ENCODE results near the gene MED10.
"Not testable (repeated sequence)": the region's sequence is repeated elsewhere in the genome, so short reads cannot be mapped to it uniquely, and the experiment has no call there.

Gene MED10

DNA sequence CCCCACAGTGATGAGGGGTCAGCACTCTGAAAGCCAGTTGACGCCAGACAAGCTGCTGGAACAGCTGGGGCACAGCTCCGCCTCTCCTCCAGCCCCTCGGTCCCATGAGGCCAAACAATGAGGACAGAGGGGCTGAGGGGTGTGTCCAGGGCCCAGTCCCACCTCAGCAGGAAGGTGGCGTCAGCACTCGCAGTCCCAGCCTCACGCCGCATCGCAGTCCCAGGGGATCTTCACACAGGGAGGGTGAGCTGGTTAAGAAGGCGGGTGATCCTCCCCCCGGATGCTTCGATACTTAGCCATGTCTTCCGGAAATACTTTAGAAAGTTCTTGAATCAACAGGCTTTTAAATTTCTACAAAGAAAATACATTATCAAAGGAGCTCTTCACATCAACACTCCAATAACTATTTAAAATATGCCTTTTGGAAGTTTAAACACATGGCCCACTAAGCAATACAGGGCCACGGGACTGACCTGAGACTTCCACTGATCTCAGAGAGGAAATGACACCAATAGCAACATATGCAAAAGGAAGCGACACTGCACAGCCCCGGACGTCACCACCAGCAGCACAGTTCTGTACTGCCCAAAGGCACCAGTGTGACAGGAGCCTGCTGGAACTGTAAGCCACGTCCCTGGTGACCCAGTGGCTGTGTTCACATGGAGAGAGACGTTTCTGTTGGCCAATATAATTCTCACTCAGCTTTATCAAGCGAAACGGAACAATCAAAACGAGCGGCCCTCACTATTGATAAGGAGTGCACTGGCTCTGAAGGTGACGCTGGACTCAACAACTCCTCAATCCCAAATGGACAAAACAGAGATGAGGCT is 5.9 kb downstream of the MED10 start:
- no peak for DNase-seq

DNA sequence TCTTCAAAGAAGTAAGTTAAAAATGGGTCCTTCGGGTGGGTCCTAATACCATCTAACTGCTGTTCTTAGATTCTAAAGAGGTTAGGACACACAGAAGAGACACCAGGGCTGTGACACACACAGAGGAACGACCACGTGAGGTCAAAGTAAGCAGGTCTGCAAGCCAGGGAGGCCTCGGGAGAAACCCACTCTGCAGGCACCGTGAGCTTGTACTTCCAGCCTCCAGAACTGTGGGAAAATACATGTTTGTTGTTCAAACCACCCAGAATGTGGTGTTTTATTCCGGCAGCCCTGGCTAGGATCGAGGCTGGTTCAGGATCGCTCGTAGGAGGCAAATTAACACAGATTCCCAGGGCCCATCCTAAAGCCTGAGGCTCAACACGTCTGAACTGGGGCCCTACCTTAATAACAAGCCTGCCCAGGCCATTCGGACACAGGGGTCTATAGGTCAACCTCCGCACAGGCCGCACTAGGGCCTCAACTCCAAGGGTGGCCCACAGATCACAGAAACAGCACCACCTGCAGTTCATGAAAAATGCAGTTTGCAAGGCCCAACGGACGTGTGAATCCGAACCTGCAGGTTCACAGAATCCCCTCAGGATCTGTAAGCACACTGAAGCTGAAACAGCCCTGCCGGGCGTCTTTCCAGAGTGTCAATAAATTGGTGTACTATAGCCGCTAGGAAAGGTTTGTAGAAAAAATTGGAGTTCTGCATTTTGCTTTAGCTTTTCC is 7.1 kb downstream of the MED10 start:
- DNase-seq: no peak

DNA sequence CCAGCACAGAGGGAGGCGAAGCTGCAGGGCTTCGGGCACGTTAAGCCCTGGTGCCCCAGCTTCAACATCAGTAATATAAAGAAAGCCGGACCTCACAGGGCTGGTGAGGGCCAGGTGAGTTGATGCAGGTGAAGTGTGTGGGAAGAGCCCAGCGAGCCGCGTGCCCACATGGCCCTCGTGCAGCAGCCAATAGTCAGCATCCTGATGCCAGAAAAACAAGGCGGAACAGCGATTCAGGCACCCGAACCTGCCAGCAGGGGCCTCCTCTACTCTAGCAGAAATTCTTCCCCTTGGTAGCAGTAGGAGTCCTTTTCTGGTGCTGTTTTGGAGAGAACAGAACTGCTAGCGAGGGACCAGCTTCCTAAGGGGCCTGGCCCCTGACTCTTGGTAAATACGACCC is 7.8 kb downstream of the MED10 start:
- no peak for DNase-seq

DNA sequence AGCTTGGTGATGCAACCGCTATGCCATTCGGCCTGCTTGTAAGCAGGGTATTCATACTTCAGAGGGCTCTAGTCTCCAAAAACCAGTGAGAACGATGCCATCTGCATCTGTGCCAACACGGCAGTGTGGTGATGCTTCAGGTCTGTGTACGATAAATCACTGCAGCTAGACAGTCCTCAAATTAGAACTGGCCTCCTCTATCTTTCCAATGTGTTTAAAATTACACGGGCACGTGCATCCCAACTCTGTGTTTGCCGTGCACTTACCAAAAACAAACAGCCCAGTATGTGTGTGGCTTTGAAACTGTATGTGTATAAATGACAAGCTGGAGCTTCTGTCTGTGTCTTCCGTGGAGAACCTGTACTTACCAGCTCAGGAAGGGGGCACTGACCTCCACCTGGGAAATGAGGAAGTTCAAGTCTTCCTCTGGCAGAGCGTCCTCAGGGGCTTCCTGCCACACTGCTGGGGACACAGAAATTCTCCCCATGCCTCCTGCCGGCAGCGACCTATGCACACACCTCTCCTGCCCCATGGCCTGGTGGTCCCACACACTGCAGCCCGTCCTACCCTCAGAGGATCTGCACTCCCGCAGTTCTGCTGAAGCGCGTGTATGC is 12.3 kb downstream of the MED10 start:
- DNase-seq: no peak

DNA sequence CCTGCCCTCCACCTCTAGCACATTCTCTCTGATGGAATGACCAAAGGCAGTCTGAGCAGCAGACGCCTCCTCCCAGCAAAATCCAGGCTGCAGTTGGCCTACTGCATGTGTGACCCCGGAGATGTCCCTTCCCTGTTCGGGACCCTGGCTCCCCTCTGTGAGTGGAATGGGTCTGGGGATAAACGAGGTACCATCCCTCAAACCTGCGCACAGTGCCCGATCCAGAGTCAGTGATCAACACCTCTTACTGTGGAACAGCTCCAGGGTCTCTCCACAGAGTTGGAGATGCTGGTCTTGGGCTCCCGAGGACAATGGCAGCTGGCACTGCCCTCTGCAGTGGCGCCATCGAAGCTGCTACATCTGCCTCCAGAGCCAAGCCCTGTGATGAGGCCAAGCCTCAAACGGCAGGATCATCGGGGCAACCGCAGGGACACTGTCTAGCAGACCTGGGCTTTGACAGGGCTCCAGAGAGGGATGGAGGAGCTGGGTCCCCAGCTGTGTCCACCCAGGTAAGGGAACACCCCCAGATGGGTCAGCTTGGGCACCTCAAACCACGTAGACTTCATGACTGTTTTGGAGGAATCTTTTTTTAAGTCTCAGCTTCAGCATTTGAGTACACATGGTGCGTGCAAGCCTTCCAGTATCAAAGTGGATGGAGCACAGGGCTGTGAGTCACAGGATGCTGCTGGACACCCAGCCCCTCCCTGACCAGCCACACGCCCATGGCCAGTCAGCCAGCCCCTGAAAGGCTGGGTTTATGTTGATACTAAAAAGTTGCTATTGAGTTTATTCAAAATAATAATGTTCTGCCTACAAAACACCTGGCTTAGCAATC is 13.0 kb downstream of the MED10 start:
- no peak for DNase-seq

DNA sequence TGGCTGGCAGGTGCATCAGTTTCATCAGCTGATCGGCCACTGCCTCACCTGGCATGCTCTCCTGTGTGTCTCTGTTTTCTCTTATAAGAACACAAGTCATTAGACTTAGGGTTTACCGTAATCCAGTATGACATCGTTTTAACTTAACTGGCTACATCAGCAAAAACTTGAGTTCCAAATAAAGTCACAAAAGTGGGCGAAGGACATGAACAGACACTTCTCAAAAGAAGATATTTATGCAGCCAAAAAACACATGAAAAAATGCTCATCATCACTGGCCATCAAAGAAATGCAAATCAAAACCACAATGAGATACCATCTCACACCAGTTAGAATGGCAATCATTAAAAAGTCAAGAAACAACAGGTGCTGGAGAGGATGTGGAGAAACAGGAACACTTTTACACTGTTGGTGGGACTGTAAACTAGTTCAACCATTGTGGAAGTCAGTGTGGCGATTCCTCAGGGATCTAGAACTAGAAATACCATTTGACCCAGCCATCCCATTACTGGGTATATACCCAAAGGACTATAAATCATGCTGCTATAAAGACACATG is 14.8 kb downstream of the MED10 start:
- not testable (repeated sequence) for DNase-seq

DNA sequence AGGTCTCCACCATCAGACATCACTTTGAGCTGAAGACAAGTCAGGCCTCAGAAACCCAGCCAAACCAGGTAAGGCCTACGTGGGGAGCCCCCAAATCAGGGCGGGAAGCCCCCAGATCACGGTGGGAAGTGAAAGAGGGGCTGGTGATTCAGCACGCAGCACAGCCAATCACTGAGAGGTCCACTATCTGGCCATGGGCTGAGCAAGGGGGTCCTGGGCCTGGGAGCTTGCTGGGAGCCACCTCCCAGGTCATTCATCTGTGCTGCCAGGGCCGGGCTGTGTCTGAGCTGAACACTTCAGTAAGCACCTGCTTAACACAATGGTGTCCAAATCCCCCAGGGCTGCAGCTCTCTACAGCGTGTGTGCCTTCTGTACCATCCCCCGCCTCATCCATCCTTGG is 15.5 kb downstream of the MED10 start:
- DNase-seq: no peak

DNA sequence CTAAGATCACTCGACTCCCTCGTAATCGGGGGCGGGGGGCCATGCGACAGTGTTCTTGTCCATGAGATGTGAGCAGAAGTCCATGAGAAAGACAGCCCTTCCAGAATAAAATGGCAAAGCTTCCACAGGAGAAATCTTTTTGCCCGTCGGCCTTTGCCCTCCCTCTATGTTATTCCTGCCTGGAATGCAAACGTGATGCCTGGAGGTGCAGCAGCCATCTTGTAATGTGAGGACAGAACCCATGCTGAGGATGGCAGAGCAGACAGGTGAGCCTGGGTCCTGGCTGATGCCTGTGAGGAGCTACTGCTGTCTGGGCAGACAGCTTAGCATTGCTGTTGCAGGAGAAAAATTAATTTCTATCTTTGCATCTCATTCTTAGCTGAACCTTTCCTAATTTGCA is 17.2 kb downstream of the MED10 start:
- DNase-seq: no peak

DNA sequence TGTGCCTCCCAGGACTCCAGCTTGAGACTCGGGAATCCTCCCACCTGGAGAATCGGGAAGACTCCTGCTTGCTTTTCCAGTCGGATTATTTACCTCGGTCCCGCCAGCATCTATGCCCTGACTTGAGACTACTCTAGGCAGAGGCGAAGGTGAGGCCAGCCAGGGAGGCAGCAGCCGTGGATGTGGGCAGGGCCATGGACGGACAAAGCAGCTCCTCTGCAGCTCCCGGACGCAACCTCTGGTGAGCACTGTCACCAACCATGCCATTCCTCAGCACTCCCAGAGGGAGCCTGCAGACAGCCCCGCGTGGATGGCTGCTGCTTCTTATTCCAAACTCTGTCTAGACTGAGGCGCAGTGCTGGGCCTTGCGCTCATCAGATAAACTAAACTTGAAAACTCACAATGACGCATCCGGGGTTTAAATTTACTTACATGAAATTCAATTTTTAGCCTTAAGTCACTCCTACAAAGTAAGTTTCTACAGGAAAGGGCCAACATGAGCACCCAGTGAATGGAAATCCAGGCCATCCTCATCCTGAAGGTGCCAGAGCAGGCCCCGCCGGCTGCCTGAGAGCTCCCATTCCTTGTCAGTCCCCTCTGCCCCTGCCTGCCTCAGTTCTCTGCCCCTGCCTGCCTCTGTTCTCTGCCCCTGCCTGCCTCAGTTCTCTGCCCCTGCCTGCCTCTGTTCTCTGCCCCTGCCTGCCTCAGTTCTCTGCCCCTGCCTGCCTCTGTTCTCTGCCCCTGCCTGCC is 17.8 kb downstream of the MED10 start:
- DNase-seq: no peak

DNA sequence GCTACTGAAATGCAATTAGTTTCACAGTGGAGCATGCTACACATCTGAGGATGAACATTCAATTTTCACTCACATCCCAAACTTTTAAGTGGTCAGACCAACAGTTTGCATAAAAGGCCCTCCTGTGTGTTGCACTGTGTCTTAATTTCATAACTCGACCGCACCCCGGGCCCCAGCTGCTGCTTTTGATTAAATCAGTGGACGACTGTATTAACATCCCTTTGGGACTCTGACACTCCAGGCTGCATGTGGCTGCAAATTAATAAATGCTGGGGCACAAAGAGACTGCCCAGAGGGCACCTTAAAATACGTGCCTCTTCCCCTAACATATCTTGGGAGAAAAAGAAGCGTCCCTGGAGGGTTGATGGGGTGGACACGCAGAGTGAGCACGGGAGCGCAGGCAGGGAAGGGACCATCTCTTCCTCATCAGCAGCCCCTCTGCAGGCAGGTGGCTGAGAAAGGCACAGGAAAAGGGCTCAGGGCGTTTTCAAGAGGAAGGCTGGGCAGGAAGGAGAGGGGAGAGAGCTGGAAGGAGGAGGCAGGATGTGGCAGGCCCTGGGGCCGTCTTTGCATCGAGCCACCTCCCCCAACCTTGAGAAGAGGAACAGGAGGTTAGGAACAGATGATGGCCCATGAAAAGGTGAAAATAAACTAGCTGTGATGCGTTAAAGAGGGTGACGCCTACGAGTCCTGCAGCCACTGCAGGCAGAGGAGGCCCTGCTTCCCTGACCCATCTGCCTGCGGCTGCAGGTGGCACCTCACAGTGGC is 18.6 kb downstream of the MED10 start:
- no peak for DNase-seq

DNA sequence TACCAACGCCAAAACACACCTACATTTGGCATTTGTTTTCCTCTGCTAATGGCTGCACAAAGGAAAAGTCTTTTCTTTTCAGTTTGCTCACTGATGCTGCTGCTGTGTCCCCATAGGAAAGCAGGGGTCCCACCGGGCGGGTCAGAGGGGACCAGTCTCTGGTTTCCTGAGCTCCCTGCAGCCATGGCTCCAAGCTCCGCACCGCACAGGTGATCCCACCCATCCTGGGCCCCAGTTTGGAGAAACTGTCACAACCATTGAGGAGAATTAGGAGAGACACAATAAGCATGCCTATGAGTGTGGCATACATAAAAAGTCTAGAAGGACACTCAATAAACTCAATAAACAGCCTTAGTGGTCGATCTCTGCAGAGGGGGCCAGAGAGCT is 19.9 kb downstream of the MED10 start:
- DNase-seq: no peak

DNA sequence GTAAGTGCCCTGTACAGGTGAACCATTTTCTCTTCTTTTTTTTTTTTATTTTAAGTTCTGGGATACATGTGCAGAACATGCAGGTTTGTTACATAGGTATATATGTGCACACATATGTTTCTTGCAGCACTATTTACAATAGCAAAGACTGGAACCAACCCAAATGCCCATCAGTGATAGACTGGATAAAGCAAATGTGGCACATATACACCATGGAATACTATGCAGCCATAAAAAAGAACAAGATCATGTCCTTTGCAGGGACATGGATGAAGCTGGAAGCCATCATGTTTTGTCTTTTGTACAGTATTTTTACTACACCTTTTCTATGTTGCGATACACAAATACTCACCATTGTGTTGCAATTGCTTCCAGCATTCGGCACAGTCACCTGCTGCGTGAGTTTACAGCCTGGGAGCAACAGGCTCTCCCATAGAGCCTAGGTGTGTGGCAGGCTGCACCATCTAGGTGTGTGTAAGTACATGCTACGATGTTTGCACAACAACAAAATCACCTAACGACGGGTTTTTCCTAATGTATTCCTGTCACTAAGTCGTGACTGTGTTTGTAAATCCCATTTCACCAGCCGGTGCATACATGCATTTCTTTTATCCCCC is 20.4 kb downstream of the MED10 start:
- not testable (repeated sequence) for DNase-seq

DNA sequence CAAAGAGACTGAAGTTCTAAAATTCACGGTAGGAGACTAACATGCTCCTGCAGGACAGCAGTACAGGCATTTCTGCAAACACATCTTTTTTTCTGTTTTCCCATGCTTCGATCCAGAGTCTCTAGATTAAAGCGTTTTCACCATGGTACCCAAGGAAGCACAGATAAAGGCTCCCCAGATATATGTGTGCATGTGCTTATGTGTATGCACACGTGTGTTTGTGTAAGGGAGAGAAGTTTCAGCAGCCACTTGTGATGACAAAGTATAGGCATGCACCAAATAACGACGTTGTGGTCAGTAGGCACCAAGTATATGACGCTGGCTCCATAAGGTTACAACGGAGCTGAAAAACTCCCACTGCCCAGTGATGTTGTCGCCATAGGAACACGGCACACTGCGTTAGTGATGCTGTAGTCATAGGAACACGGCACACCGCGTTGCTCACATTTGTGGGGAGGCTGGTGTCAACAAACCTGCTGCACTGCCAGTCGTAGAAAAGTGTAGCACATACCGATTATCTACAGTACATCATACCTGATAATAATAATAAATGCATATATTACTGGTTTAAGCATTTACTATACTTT is 21.7 kb downstream of the MED10 start:
- DNase-seq: no peak

DNA sequence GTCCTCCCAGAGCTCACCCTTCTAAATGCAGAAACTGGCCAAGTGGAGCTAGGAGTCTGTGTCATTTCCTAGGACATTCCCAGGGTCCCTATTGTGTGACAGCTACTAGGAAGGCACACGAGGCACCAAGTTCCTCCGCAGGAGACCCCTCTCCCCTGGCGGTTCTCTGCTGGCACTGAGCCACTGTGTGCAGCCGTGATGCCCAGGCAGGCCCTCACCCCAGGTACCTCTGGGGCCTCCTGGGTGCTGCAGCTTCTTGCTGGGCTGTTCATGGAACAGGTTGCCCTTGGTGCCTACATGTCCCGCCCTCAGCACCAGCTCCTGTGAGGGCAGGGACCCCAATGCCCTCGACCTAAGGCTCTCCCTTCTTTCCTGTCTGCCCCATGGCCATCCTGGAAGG is 23.1 kb downstream of the MED10 start:
- DNase-seq: no peak

DNA sequence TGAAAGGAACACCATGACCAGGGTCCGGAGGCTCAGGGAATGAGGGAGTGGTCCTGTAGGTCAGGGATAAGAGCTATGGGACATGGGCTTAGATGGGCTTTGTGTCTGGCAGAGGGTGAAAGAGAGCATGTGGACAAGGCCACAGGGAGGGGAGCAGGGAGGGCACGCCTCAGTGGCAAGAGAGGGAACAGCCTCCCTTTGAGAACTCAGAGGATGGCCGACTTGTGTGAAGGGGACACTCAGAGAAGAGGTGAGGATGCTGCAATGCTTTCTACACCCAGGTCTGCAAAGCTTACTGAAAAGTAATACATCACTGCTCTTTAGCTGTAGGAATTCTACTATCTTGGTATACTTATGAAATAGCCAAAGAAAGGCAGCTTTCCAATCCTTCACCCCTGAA is 23.5 kb downstream of the MED10 start:
- DNase-seq: no peak

DNA sequence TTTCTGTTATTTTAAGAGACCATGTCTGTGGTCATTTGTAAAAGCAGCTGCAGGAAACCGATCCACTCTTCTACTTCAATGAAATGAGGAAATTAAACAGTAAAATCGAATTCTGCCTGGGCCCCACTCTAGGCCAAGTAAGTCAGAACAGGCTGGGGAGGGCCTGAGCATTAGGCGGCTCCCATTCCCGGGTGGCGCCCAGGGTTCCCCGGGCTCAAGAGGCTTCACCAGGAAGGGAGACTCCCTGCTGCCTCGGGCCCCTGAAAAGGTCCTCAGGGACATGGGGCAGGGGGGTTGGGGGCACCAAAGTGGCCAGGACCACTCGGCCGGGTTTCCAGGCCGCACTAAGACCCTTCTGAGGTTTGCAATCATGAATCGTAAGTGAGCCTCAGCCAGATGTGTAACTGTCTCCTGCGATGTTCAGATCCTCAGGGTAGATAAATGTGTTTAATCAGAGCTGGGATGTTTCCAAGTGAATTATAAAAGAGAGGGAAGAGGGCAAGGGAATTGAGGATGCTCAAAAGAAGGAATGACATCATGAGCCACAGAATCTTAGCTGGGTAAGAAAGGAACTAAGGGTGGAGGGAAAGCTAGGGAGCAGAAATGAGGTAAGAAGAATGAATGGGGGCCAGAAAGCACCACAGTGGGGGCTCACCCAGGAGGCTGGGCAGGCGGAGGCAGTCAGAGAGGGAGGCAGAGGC is 24.6 kb downstream of the MED10 start:
- DNase-seq: no peak

DNA sequence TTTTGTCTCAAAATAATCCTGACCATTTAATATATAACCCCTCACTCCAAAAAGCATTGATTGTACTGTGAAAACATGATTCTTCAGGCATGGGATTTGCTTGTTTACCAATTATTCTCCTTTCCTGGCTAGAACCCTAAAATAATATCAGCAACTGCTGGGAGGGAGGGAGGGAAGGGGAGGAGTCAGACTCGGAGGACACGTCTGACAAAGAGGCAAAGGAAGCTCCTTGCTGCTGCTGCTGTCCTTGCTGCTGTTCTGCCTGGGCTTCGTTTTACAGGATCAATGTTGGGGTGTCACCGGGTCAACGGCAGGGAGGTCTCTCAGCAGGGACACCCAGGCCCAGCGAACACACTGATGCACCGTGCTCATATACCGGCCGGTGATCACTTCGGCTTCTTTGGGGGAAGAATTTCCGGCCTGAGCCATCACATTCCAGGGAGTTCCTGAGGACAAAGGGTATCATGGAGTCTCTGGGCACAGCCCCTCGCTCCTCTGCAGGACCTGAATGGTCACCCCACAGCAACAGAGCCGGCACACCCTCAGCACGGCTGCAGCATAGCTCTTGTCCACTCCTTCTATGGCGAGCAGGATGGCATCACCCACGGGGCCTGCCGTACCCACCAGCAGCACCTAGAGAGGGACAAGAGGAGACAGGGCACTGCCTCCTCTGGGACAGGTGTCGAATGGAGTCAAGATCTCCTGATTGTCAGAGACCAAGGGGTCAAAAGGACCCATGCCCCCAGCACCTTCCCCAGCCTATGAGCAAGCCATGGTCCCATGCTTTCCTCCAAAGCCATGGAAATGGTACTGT is 27.9 kb downstream of the MED10 start:
- DNase-seq: no peak

DNA sequence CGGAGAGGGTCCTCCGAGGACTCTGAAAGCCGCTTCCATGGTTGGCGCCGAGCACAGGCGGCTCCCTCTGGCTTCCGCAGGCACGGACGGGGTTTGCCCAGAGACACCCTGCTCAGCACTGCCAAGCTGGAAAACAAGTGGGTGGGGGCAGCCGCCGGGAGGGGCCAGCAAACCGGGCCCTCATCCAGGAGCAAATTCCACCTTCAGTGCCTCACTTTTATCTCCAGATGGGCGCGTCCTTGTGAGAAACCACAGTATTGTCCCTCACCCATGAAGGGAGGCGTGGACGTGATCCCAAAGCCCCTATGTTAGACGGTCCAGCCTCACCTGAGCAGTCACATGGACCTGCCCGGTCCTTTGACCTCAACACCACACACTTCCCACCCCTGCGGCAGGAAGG is 29.0 kb downstream of the MED10 start:
- DNase-seq: no peak

DNA sequence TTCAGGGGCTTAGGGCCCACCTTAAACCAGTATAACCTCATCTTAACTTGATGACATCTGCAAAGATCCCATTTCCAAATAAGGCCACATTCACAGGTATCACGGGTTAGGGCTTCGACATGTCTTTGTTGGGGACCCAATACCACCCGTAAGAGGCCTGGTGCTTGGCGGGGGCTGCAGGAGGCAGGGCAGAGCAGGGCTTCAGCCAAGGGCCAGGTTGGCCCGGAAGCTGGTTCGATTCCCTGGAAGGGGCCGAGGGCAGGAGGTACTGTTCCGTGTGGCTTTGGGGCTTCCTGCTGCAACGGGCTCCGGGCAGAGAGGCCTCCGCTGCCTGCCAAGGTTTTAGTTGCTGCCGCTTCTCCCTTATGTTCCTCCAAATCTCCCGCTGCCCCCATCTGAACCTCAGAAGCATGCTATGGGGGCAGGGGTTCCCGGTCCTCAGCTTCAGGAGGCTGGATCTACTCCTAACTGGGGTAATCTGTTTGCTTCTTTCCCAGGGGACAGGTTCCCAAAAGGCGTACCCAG is 29.8 kb downstream of the MED10 start:
- no peak for DNase-seq
